GM12878 (cell line): Measurements from ENCODE around the gene CCDC27.

Source experiments
- EP300 ChIP-seq, 2 experiments: fragments of 150-350 bp in 1 of 2; IDR thresholded peaks; 2 replicates each; pipeline ENCODE4 v1.6.1; 2011 to 2012; ENCODE audit warnings: low read depth in 2 of 2, low read length in 2 of 2, borderline replicate concordance in 1 of 2, improper control_type of control experiment in 1 of 2, inconsistent platforms in 1 of 2; ENCODE audit not compliant: control insufficient read depth in 1 of 2
- NFYB ChIP-seq: IDR thresholded peaks from 2 replicates; pipeline ENCODE4 v1.6.1; 2011; ENCODE audit warnings: low read depth, mild to moderate bottlenecking, low read length, improper control_type of control experiment, moderate library complexity; ENCODE audit not compliant: insufficient read depth
- POLR2AphosphoS2 ChIP-seq: IDR thresholded peaks from 2 replicates; pipeline ENCODE4 v1.6.1; 2011; ENCODE audit warnings: low read depth, mild to moderate bottlenecking, low read length, improper control_type of control experiment, moderate library complexity
- TAF1 ChIP-seq: IDR thresholded peaks from 2 replicates; pipeline ENCODE4 v1.6.1; 2011; ENCODE audit warnings: mild to moderate bottlenecking, low read depth, low read length, borderline replicate concordance
- ZNF384 ChIP-seq: IDR thresholded peaks from 2 replicates; pipeline ENCODE4 v1.6.1; 2012; ENCODE audit warnings: low read depth, mild to moderate bottlenecking, low read length, improper control_type of control experiment, borderline replicate concordance
- TF ChIP-seq, protein P1 (sequence below): IDR thresholded peaks from 2 replicates; pipeline ENCODE4 v1.6.1; 2012; ENCODE audit warnings: low read depth, low read length, improper control_type of control experiment
- TF ChIP-seq, protein P2 (sequence below): fragments of 450-650 bp; formaldehyde crosslinking; IDR thresholded peaks from 2 replicates; pipeline ENCODE4 v1.4.0; 2022; ENCODE audit warnings: mild to moderate bottlenecking, moderate library complexity
- TF ChIP-seq, protein P3 (sequence below), 3 experiments: IDR thresholded peaks in 2 of 3; conservative IDR thresholded peaks in 1 of 3; 2 replicates each; pipeline ENCODE4 v1.5.1; 2011; ENCODE audit warnings: low read depth in 3 of 3, low read length in 3 of 3, mild to moderate bottlenecking in 3 of 3, control low read depth in 2 of 3, moderate library complexity in 2 of 3, inconsistent platforms in 1 of 3, mixed read lengths in 1 of 3; ENCODE audit not compliant: control insufficient read depth in 2 of 3, insufficient read depth in 1 of 3; ENCODE audit errors: extremely low read depth in 1 of 3
- TF ChIP-seq, protein P4 (sequence below): IDR thresholded peaks from 2 replicates; pipeline ENCODE4 v1.6.1; 2012; ENCODE audit warnings: low read depth, low read length, improper control_type of control experiment

DNA sequence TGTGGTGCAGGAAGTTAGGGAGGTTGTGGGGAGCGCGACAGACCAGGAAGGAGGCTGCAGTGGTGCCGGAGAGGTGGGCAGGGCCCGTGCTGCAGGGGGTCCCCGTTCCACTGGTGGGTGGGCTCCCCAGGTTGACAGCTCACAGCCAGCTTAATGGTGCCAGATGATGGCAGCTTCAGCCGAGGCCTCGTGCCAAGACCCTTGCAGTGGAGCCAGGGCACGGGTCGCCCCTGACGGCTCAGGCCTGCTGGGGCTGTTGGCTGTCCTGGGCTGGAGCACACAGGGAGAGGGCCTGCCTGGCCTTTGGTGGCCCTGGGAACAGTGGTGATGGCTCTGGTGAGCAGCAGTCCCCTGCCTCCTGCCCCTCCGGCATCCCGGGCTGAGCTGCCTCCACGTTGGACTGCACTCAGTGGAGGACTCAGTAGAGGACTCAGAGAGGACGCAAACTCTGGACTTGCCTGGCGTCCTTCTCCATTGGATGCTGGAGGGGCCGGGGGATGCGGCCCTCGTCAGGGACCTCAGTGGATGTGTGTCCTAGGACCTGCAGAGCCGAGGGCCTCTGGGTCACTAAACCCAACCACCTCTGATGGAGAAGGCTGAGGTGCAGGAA lies 46.8 kb upstream of the CCDC27 start:
- TF ChIP-seq ZNF384 (no peak), EP300 (IDR thresholded peaks at IDR 0.05; ENCODE audit: borderline replicate concordance in 1 of 2, control insufficient read depth in 1 of 2, low read depth in 2 of 2, low read length in 2 of 2) (no peak), NFYB (no peak), POLR2AphosphoS2 (no peak), TAF1 (no peak)
- TF ChIP-seq, protein P1, sequence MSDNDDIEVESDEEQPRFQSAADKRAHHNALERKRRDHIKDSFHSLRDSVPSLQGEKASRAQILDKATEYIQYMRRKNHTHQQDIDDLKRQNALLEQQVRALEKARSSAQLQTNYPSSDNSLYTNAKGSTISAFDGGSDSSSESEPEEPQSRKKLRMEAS, result no peak
- TF ChIP-seq, protein P2, sequence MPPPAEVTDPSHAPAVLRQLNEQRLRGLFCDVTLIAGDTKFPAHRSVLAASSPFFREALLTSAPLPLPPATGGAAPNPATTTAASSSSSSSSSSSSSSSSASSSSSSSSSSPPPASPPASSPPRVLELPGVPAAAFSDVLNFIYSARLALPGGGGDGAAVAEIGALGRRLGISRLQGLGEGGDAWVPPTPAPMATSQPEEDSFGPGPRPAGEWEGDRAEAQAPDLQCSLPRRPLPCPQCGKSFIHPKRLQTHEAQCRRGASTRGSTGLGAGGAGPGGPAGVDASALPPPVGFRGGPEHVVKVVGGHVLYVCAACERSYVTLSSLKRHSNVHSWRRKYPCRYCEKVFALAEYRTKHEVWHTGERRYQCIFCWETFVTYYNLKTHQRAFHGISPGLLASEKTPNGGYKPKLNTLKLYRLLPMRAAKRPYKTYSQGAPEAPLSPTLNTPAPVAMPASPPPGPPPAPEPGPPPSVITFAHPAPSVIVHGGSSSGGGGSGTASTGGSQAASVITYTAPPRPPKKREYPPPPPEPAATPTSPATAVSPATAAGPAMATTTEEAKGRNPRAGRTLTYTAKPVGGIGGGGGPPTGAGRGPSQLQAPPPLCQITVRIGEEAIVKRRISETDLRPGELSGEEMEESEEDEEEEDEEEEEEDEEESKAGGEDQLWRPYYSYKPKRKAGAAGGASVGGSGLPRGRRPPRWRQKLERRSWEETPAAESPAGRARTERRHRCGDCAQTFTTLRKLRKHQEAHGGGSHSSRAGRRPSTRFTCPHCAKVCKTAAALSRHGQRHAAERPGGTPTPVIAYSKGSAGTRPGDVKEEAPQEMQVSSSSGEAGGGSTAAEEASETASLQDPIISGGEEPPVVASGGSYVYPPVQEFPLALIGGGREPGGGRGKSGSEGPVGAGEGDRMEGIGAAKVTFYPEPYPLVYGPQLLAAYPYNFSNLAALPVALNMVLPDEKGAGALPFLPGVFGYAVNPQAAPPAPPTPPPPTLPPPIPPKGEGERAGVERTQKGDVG (CRISPR knock-in tag), result no peak
- TF ChIP-seq, protein P3, sequence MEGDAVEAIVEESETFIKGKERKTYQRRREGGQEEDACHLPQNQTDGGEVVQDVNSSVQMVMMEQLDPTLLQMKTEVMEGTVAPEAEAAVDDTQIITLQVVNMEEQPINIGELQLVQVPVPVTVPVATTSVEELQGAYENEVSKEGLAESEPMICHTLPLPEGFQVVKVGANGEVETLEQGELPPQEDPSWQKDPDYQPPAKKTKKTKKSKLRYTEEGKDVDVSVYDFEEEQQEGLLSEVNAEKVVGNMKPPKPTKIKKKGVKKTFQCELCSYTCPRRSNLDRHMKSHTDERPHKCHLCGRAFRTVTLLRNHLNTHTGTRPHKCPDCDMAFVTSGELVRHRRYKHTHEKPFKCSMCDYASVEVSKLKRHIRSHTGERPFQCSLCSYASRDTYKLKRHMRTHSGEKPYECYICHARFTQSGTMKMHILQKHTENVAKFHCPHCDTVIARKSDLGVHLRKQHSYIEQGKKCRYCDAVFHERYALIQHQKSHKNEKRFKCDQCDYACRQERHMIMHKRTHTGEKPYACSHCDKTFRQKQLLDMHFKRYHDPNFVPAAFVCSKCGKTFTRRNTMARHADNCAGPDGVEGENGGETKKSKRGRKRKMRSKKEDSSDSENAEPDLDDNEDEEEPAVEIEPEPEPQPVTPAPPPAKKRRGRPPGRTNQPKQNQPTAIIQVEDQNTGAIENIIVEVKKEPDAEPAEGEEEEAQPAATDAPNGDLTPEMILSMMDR (IDR thresholded peaks at IDR 0.05 in 2 of 3, conservative IDR thresholded peaks at IDR 0.05 in 1 of 3; ENCODE audit: control insufficient read depth in 2 of 3, extremely low read depth in 1 of 3, insufficient read depth in 1 of 3, low read depth in 3 of 3, low read length in 3 of 3), result no peak
- TF ChIP-seq, protein P4, sequence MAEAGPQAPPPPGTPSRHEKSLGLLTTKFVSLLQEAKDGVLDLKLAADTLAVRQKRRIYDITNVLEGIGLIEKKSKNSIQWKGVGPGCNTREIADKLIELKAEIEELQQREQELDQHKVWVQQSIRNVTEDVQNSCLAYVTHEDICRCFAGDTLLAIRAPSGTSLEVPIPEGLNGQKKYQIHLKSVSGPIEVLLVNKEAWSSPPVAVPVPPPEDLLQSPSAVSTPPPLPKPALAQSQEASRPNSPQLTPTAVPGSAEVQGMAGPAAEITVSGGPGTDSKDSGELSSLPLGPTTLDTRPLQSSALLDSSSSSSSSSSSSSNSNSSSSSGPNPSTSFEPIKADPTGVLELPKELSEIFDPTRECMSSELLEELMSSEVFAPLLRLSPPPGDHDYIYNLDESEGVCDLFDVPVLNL, result no peak
